ENCODE results near the gene SPATA17. TPM values are rescaled to one million over a fixed set of nuclear protein-coding genes. Genes with fewer than 3 reads are reported as not detected.
A peak's percentile ranks its signal among the peaks of the same experiment; 100 is the strongest.

SPATA17 gene
- total and polyA plus RNA-seq, 4 donors, result 3.3 to 13.4 (median 7.0) TPM

GRCh38 chr1:217847643-217848042 is 216.5 kb downstream of the SPATA17 start:
- ATAC-seq (ENCODE audit: insufficient read depth, low FRiP score), result no peak
- H3K27me3 ChIP-seq (ENCODE audit: control insufficient read depth in 3 of 3, insufficient read depth in 3 of 3, low read length in 2 of 3), result no peaks in the 10 kb centered on the region
- WGBS, 2 donors, result 92 to 94% methylated on average over 3 of the region's 3 CpGs

GRCh38 chr1:217856342-217857034 is 225.3 kb downstream of the SPATA17 start:
- H3K27ac ChIP-seq (ENCODE audit: low read depth in 1 of 2, low read length in 1 of 2), result no peak overlapping the region
- ATAC-seq (ENCODE audit: insufficient read depth, low FRiP score), result no peak
- H3K9ac ChIP-seq (ENCODE audit: insufficient read depth in 1 of 2, low read length in 2 of 2), result no peak overlapping the region
- WGBS, 2 donors, result 42 to 67% methylated on average over 6 of the region's 6 CpGs
- no peaks in the 10 kb centered on the region for H3K36me3 ChIP-seq (ENCODE audit: control insufficient read depth in 4 of 4, insufficient read depth in 4 of 4, low read length in 4 of 4)
- H3K9me3 ChIP-seq (ENCODE audit: control insufficient read depth in 4 of 4, insufficient read depth in 3 of 4, low read length in 3 of 4), result peaks cover 0 to 2% (median 0%) of the 10 kb centered on the region in 4 donors
- no peak overlapping the region for H3K4me3 ChIP-seq
- peaks cover 0 to 15% (median 4%) of the 10 kb centered on the region in 5 donors for H3K4me1 ChIP-seq (ENCODE audit: control insufficient read depth in 5 of 5, insufficient read depth in 5 of 5, low read length in 5 of 5)
- peak in 2 of 3 donors; percentile 18 to 37 for DNase-seq
- no peak for TF ChIP-seq CTCF (IDR thresholded peaks at IDR 0.05; ENCODE audit: control extremely low read depth, extremely low read depth)
- no peaks in the 10 kb centered on the region for H3K27me3 ChIP-seq (ENCODE audit: control insufficient read depth in 3 of 3, insufficient read depth in 3 of 3, low read length in 2 of 3)

More at GRCh38 chr1:217847643-217848042, 216.5 kb downstream of the SPATA17 start:
- no peak for DNase-seq
- Histone ChIP-seq H3K36me3 (ENCODE audit: control insufficient read depth in 4 of 4, insufficient read depth in 4 of 4, low read length in 4 of 4) (no peaks in the 10 kb centered on the region), H3K27ac (ENCODE audit: low read depth in 1 of 2, low read length in 1 of 2) (no peak overlapping the region), H3K4me3 (no peak overlapping the region), H3K9me3 (ENCODE audit: control insufficient read depth in 4 of 4, insufficient read depth in 3 of 4, low read length in 3 of 4) (no peaks in the 10 kb centered on the region), H3K9ac (ENCODE audit: insufficient read depth in 1 of 2, low read length in 2 of 2) (no peak overlapping the region), H3K4me1 (ENCODE audit: control insufficient read depth in 5 of 5, insufficient read depth in 5 of 5, low read length in 5 of 5) (no peaks in the 10 kb centered on the region)
- no peak for TF ChIP-seq CTCF (IDR thresholded peaks at IDR 0.05; ENCODE audit: control extremely low read depth, extremely low read depth)

- Histone ChIP-seq H3K27ac (ENCODE audit: low read depth in 1 of 2, low read length in 1 of 2) (no peak overlapping the region), H3K27me3 (ENCODE audit: control insufficient read depth in 3 of 3, insufficient read depth in 3 of 3, low read length in 2 of 3) (no peaks in the 10 kb centered on the region), H3K36me3 (ENCODE audit: control insufficient read depth in 4 of 4, insufficient read depth in 4 of 4, low read length in 4 of 4) (no peaks in the 10 kb centered on the region), H3K4me3 (no peak overlapping the region), H3K4me1 (ENCODE audit: control insufficient read depth in 5 of 5, insufficient read depth in 5 of 5, low read length in 5 of 5) (peaks cover 0 to 15% (median 4%) of the 10 kb centered on the region in 5 donors), H3K9me3 (ENCODE audit: control insufficient read depth in 4 of 4, insufficient read depth in 3 of 4, low read length in 3 of 4) (peaks cover 0 to 2% (median 0%) of the 10 kb centered on the region in 4 donors), H3K9ac (ENCODE audit: insufficient read depth in 1 of 2, low read length in 2 of 2) (no peak overlapping the region)
- WGBS, 2 donors, result 46 to 67% methylated on average over 5 of the region's 5 CpGs
- TF ChIP-seq CTCF (IDR thresholded peaks at IDR 0.05; ENCODE audit: control extremely low read depth, extremely low read depth), result no peak
- no peak for ATAC-seq (ENCODE audit: insufficient read depth, low FRiP score)
- peak in 2 of 3 donors; percentile 31 to 46 for DNase-seq
These were observed 225.9 kb downstream of the SPATA17 start for GRCh38 chr1:217857061-217857460.
